ENCODE measurements around the gene LRRC26.

LRRC26 gene

DNA sequence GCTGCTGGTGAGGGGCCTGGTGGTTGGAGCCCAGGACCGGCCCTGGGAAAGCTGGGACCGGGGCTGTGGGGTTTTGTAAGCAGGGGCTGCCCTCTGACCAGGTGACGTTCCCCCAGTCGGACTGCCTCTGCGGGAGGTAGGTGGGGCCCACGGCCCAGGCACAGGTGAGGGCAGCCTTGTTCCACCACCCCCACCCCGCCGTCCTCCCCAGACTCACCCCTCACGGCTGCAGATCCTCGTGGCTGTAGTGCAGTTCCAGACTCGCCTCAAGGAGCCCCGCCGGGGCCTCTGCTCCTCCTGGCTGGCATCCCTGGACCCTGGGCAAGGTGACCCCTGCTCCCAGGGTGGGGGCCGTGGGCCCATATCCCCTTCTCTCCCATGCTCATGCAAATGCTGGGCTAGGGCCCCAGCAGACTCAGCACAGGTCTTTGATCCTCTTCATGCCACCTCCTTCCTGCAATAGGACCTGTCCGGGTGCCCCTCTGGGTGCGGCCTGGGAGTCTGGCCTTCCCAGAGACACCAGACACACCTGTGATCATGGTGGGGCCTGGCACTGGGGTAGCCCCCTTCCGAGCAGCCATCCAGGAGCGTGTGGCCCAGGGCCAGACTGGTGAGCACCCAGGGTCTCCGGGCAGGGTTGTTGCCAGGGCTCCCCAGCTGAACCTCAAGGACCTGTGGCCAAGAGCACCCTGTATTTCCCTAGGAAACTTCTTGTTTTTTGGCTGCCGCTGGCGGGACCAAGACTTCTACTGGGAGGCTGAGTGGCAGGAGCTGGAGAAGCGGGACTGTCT, 45.5 kb upstream of the LRRC26 start:
- POLR2A ChIA-PET, result interaction anchor here (1.0 kb wide), 1 partner anchor 12 kb away, joined by 3 read pairs; the partner anchor contains the start of gene RNF224
- Histone ChIP-seq H3K4me1 (ENCODE audit: control extremely low read depth in 1 of 4, control insufficient read depth in 4 of 4, insufficient read depth in 4 of 4, low read length in 3 of 4) (peaks cover 0 to 2% (median 0%) of the 10 kb centered on the region in 4 experiments), H3K36me3 (ENCODE audit: control insufficient read depth in 4 of 4, insufficient read depth in 4 of 4, low read length in 3 of 4) (peaks cover 0 to 55% (median 17%) of the 10 kb centered on the region in 4 experiments), H3K27ac (ENCODE audit: insufficient read depth in 1 of 2, low read depth in 1 of 2, low read length in 2 of 2, poor library complexity in 1 of 2, severe bottlenecking in 2 of 2) (no peak overlapping the region), H3K9me3 (ENCODE audit: control extremely low read depth in 1 of 5, control insufficient read depth in 4 of 5, insufficient read depth in 2 of 5, low read depth in 1 of 5, low read length in 4 of 5) (no peaks in the 10 kb centered on the region), H3K27me3 (replicated peaks in 2 of 5; ENCODE audit: control insufficient read depth in 4 of 5, insufficient read depth in 5 of 5, low read length in 4 of 5) (no peaks in the 10 kb centered on the region), H3K4me3 (ENCODE audit: control insufficient read depth in 1 of 7, extremely low read depth in 1 of 7, insufficient read depth in 4 of 7, low read depth in 2 of 7, low read length in 6 of 7) (no peak overlapping the region)
- no peak for DNase-seq
- WGBS (ENCODE audit: insufficient coverage), result 96% methylated on average over 20 of the region's 22 CpGs
- CTCF ChIA-PET, result interaction anchor here (1.0 to 1.1 kb wide), 2 partner anchors 11 to 44 kb away, joined by 3 to 5 read pairs; no protein-coding TSS in a partner anchor

DNA sequence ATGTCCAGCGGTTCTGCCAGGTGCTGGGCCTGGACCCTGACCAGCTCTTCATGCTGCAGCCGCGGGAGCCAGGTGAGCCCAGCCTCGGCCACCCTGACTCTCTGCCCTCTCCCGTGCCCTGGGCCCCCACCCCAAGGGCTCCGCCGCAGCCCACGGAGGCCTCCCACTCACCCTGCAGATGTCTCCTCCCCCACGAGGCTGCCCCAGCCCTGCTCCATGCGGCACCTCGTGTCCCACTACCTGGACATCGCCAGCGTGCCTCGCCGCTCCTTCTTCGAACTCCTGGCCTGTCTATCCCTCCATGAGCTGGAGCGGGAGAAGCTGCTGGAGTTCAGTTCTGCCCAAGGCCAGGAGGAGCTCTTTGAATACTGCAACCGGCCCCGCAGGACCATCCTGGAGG, 44.8 kb upstream of the LRRC26 start:
- H3K9me3 ChIP-seq (ENCODE audit: control extremely low read depth in 1 of 5, control insufficient read depth in 4 of 5, insufficient read depth in 2 of 5, low read depth in 1 of 5, low read length in 4 of 5), result no peaks in the 10 kb centered on the region
- H3K4me3 ChIP-seq (ENCODE audit: control insufficient read depth in 1 of 7, extremely low read depth in 1 of 7, insufficient read depth in 4 of 7, low read depth in 2 of 7, low read length in 6 of 7), result no peak overlapping the region
- H3K27ac ChIP-seq (ENCODE audit: insufficient read depth in 1 of 2, low read depth in 1 of 2, low read length in 2 of 2, poor library complexity in 1 of 2, severe bottlenecking in 2 of 2), result no peak overlapping the region
- ChIA-PET CTCF (no interaction called here), POLR2A (interaction anchor here (1.0 kb wide), 1 partner anchor 13 kb away, joined by 3 read pairs; the partner anchor contains the start of gene RNF224)
- H3K27me3 ChIP-seq (replicated peaks in 2 of 5; ENCODE audit: control insufficient read depth in 4 of 5, insufficient read depth in 5 of 5, low read length in 4 of 5), result no peaks in the 10 kb centered on the region
- no peak for DNase-seq
- WGBS (ENCODE audit: insufficient coverage), result 97% methylated on average over 18 of the region's 19 CpGs
- H3K36me3 ChIP-seq (ENCODE audit: control insufficient read depth in 4 of 4, insufficient read depth in 4 of 4, low read length in 3 of 4), result peaks cover 0 to 60% (median 17%) of the 10 kb centered on the region in 4 experiments
- peaks cover 0 to 2% (median 0%) of the 10 kb centered on the region in 4 experiments for H3K4me1 ChIP-seq (ENCODE audit: control extremely low read depth in 1 of 4, control insufficient read depth in 4 of 4, insufficient read depth in 4 of 4, low read length in 3 of 4)

DNA sequence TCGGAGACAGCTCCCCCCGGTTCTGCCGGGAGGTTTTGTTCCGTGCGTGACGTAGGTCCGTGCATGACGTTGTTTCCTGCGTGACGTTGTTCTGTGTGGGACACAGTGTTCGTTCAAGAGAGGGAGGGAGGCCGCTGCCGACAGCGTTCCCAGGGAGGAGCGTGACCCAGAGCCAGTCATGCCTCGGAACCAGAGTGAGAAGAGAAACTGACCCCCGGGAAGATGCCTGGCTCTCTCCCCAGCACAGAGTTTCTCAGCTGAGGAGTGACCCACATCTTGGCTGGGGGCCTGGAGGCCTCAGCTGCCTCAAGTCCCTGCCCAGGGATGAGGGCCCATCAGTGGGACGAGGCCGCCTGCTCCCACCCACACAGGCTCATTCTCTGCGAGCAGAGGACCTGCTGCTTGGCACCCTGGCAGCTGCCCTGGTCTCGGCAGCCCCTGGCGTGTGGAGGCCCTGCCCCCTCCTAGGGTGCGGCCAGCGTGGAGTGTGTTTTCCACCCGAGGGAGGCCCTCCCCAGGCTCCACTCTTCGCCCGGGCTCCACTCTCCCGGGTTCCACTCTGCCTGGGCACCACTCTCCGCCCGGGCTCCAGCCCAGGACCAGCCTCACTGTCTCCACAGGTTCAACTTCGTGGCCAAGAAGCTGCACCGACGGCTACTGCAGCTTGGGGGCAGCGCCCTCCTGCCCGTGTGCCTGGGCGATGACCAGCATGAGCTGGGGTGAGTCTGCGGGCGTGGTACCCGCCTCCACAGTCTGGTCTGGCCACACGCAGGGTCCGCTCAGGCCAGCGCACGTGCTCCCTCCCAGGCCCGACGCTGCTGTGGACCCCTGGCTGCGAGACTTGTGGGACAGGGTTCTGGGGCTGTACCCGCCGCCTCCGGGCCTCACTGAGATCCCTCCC, 43.6 kb upstream of the LRRC26 start:
- Histone ChIP-seq H3K36me3 (ENCODE audit: control insufficient read depth in 4 of 4, insufficient read depth in 4 of 4, low read length in 3 of 4) (peaks cover 0 to 61% (median 22%) of the 10 kb centered on the region in 4 experiments), H3K9me3 (ENCODE audit: control extremely low read depth in 1 of 5, control insufficient read depth in 4 of 5, insufficient read depth in 2 of 5, low read depth in 1 of 5, low read length in 4 of 5) (no peaks in the 10 kb centered on the region), H3K4me1 (ENCODE audit: control extremely low read depth in 1 of 4, control insufficient read depth in 4 of 4, insufficient read depth in 4 of 4, low read length in 3 of 4) (no peaks in the 10 kb centered on the region), H3K27ac (ENCODE audit: insufficient read depth in 1 of 2, low read depth in 1 of 2, low read length in 2 of 2, poor library complexity in 1 of 2, severe bottlenecking in 2 of 2) (no peak overlapping the region), H3K27me3 (replicated peaks in 2 of 5; ENCODE audit: control insufficient read depth in 4 of 5, insufficient read depth in 5 of 5, low read length in 4 of 5) (no peaks in the 10 kb centered on the region), H3K4me3 (ENCODE audit: control insufficient read depth in 1 of 7, extremely low read depth in 1 of 7, insufficient read depth in 4 of 7, low read depth in 2 of 7, low read length in 6 of 7) (no peak overlapping the region)
- no peak for DNase-seq
- POLR2A ChIA-PET, result no interaction called here
- WGBS (ENCODE audit: insufficient coverage), result 95% methylated on average over 49 of the region's 49 CpGs
- CTCF ChIA-PET, result interaction anchor here (1.0 to 1.1 kb wide), 2 partner anchors 24 to 36 kb away, joined by 3 read pairs; no protein-coding TSS in a partner anchor

DNA sequence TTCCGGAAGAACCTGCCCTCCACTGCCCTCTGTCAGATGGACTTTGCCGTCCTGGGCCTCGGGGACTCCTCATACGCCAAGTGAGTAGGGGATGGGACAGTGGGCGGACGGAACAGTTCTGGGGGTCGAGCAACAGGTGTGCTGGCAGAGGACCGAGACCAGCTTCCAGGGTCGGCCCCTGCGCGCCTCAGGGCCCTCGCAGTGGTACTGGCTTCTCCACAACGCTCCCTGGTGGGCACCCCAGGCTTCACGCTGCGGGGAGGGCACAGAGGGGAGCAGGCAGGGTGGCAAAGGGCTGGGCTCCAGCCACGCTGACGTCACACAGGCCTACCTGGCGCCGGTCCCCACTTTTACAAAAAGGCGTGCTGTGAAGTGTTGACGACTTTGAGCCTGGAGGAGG, 42.7 kb upstream of the LRRC26 start:
- no peak overlapping the region for H3K4me3 ChIP-seq (ENCODE audit: control insufficient read depth in 1 of 7, extremely low read depth in 1 of 7, insufficient read depth in 4 of 7, low read depth in 2 of 7, low read length in 6 of 7)
- DNase-seq, result no peak
- no peaks in the 10 kb centered on the region for H3K4me1 ChIP-seq (ENCODE audit: control extremely low read depth in 1 of 4, control insufficient read depth in 4 of 4, insufficient read depth in 4 of 4, low read length in 3 of 4)
- ChIA-PET POLR2A (no interaction called here), CTCF (no interaction called here)
- H3K27me3 ChIP-seq (replicated peaks in 2 of 5; ENCODE audit: control insufficient read depth in 4 of 5, insufficient read depth in 5 of 5, low read length in 4 of 5), result no peaks in the 10 kb centered on the region
- no peak overlapping the region for H3K27ac ChIP-seq (ENCODE audit: insufficient read depth in 1 of 2, low read depth in 1 of 2, low read length in 2 of 2, poor library complexity in 1 of 2, severe bottlenecking in 2 of 2)
- peaks cover 0 to 61% (median 22%) of the 10 kb centered on the region in 4 experiments for H3K36me3 ChIP-seq (ENCODE audit: control insufficient read depth in 4 of 4, insufficient read depth in 4 of 4, low read length in 3 of 4)
- no peaks in the 10 kb centered on the region for H3K9me3 ChIP-seq (ENCODE audit: control extremely low read depth in 1 of 5, control insufficient read depth in 4 of 5, insufficient read depth in 2 of 5, low read depth in 1 of 5, low read length in 4 of 5)
- 91% methylated on average over 20 of the region's 21 CpGs for WGBS (ENCODE audit: insufficient coverage)

DNA sequence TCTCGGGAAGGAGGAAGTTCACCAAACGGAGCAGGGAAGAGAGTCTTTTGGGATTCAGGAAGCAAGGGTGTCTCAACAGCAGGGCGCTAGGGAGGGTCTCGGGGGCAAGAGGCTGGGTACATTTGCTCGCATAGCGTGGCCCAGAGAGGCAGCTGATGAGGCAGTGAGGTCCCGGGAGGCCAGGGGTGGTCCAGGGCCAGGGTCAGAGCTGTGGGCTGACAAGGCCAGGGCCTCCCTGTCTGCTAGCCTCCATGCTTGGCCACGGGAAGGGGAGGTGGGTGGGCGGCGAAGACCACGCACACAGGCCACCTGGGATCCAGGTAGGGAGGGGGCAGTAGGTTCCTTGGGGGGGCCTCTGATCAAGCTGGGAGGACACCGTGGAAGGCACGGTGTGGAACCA, 41.7 kb upstream of the LRRC26 start:
- H3K4me1 ChIP-seq (ENCODE audit: control extremely low read depth in 1 of 4, control insufficient read depth in 4 of 4, insufficient read depth in 4 of 4, low read length in 3 of 4), result peaks cover under 1 to 9% (median 3%) of the 10 kb centered on the region in 4 experiments
- POLR2A ChIA-PET, result no interaction called here
- H3K27ac ChIP-seq (ENCODE audit: insufficient read depth in 1 of 2, low read depth in 1 of 2, low read length in 2 of 2, poor library complexity in 1 of 2, severe bottlenecking in 2 of 2), result no peak overlapping the region
- no peaks in the 10 kb centered on the region for H3K9me3 ChIP-seq (ENCODE audit: control extremely low read depth in 1 of 5, control insufficient read depth in 4 of 5, insufficient read depth in 2 of 5, low read depth in 1 of 5, low read length in 4 of 5)
- CTCF ChIA-PET, result interaction anchor here (0.5 kb wide), 1 partner anchor 424 kb away, joined by 3 read pairs; no protein-coding TSS in a partner anchor
- no peak overlapping the region for H3K4me3 ChIP-seq (ENCODE audit: control insufficient read depth in 1 of 7, extremely low read depth in 1 of 7, insufficient read depth in 4 of 7, low read depth in 2 of 7, low read length in 6 of 7)
- no peaks in the 10 kb centered on the region for H3K27me3 ChIP-seq (replicated peaks in 2 of 5; ENCODE audit: control insufficient read depth in 4 of 5, insufficient read depth in 5 of 5, low read length in 4 of 5)
- WGBS (ENCODE audit: insufficient coverage), result 84% methylated on average over 11 of the region's 13 CpGs
- H3K36me3 ChIP-seq (ENCODE audit: control insufficient read depth in 4 of 4, insufficient read depth in 4 of 4, low read length in 3 of 4), result peaks cover 0 to 64% (median 22%) of the 10 kb centered on the region in 4 experiments
- no peak for DNase-seq

DNA sequence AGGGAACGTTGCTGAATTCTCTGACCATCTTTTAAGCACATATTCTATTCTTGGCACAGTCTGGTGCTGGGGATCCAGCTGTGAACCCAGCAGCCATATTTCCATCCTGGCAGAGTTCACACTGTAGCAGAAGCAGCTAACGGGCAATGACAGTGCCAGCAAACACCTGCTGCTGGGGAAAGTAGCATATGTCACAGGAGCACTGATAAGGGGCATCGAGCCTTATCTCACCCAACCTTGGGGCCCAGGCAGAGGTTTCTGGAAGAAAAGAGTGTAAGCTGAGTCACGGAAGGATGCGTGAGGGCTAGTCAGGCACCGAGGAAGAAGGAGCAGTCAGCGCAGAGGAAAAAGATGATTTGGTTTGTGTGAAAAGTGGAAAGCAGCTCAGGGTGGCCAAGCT, 36.8 kb upstream of the LRRC26 start:
- peak overlapping the region in 5 of 7 experiments; percentile 84 to 94 (median 92) for H3K4me3 ChIP-seq (ENCODE audit: control insufficient read depth in 1 of 7, extremely low read depth in 1 of 7, insufficient read depth in 4 of 7, low read depth in 2 of 7, low read length in 6 of 7)
- H3K27ac ChIP-seq (ENCODE audit: insufficient read depth in 1 of 2, low read depth in 1 of 2, low read length in 2 of 2, poor library complexity in 1 of 2, severe bottlenecking in 2 of 2), result peak overlapping the region; percentile 85 to 93
- no peaks in the 10 kb centered on the region for H3K9me3 ChIP-seq (ENCODE audit: control extremely low read depth in 1 of 5, control insufficient read depth in 4 of 5, insufficient read depth in 2 of 5, low read depth in 1 of 5, low read length in 4 of 5)
- peaks cover 10 to 40% (median 28%) of the 10 kb centered on the region in 4 experiments for H3K4me1 ChIP-seq (ENCODE audit: control extremely low read depth in 1 of 4, control insufficient read depth in 4 of 4, insufficient read depth in 4 of 4, low read length in 3 of 4)
- DNase-seq, result no peak
- H3K36me3 ChIP-seq (ENCODE audit: control insufficient read depth in 4 of 4, insufficient read depth in 4 of 4, low read length in 3 of 4), result peaks cover 0 to 26% (median 7%) of the 10 kb centered on the region in 4 experiments
- H3K27me3 ChIP-seq (replicated peaks in 2 of 5; ENCODE audit: control insufficient read depth in 4 of 5, insufficient read depth in 5 of 5, low read length in 4 of 5), result no peaks in the 10 kb centered on the region
- ChIA-PET CTCF (interaction anchor here (0.9 to 1.5 kb wide), 3 partner anchors 10 to 91 kb away, joined by 4 to 5 read pairs (median 5); partner anchors contain the start of gene DPP7), POLR2A (interaction anchor here (0.6 to 1.2 kb wide), 2 partner anchors 18 to 19 kb away, joined by 3 to 4 read pairs; partner anchors contain the start of genes ANAPC2 and SSNA1)
- WGBS (ENCODE audit: insufficient coverage), result 86% methylated on average over 5 of the region's 7 CpGs
